Colonic mucosa (tissue), 4 donors: ENCODE data around the gene SCN3B. TPM values are rescaled to one million over a fixed set of nuclear protein-coding genes. Genes with fewer than 3 reads are reported as not detected.

ENCODE experiments used
- DNase-seq: peaks from one replicate; pipeline ENCODE4 v3.0.0-alpha.2; 2020
- H3K27ac ChIP-seq: fragments of 200-600 bp; one replicate; pipeline ENCODE4 v1.8.0; 2021
- H3K27me3 ChIP-seq: fragments of 200-600 bp; one replicate; pipeline ENCODE4 v1.8.0; 2021
- H3K36me3 ChIP-seq: fragments of 200-600 bp; one replicate; pipeline ENCODE4 v1.8.0; 2021
- H3K4me1 ChIP-seq: fragments of 200-600 bp; one replicate; pipeline ENCODE4 v1.8.0; 2021; ENCODE audit warnings: mild to moderate bottlenecking
- H3K4me3 ChIP-seq: fragments of 200-600 bp; one replicate; pipeline ENCODE4 v1.8.0; 2021
- H3K9ac ChIP-seq, 2 donors: one replicate each; pipeline ENCODE4 v1.7.0; 2013; ENCODE audit warnings: control low read depth in 2 of 2, low read depth in 2 of 2, low read length in 2 of 2
- H3K9me3 ChIP-seq: fragments of 200-600 bp; one replicate; pipeline ENCODE4 v1.8.0; 2021
- CTCF ChIP-seq: fragments of 200-600 bp; IDR thresholded peaks from one replicate; pipeline ENCODE4 v1.8.0; 2022; ENCODE audit warnings: antibody characterized with exemption, mild to moderate bottlenecking
- intact Hi-C: fragments of 100-400 bp; cut with DNase I; formaldehyde crosslinking; loops from one replicate; pipeline ENCODE4 v1.14.1; 2022
- total RNA-seq, 2 donors: library from RNA; stranded (reverse); fragmentation: NEBNext Ultra II Directional in 1 of 2; extraction: Animal tissue kit (Norgen Biotek cat#: 25700) in 1 of 2; gene quantifications; one replicate each; pipeline ENCODE4 v1.2.1, GENCODE V29; 2021
- donor health status: healthy.
- donor health status: DM: no; HTN: no; CAD: no.
- donor health status: DM: no; HTN: no; CAD: no.

The SCN3B gene
- total RNA-seq, 2 donors from 2014 or later, result 0.30 to 1.2 TPM

- H3K36me3 ChIP-seq, result no peaks in the 10 kb centered on the region
- H3K4me3 ChIP-seq, result no peak overlapping the region
- no peak for DNase-seq
- H3K4me1 ChIP-seq, result no peaks in the 10 kb centered on the region
- TF ChIP-seq CTCF, result no peak
- no peak overlapping the region for H3K9ac ChIP-seq
- intact Hi-C loops, result no loop called here
- no peaks in the 10 kb centered on the region for H3K9me3 ChIP-seq
- H3K27me3 ChIP-seq, result no peaks in the 10 kb centered on the region
- no peak overlapping the region for H3K27ac ChIP-seq
These were observed 53.3 kb downstream of the SCN3B start for GRCh38 chr11:123601136-123601535.

GRCh38 chr11:123597859-123598258 lies 56.6 kb downstream of the SCN3B start:
- no peak for TF ChIP-seq CTCF
- no peak overlapping the region for H3K4me3 ChIP-seq
- no peaks in the 10 kb centered on the region for H3K9me3 ChIP-seq
- no peaks in the 10 kb centered on the region for H3K36me3 ChIP-seq
- no peak for DNase-seq
- H3K27me3 ChIP-seq, result no peaks in the 10 kb centered on the region
- H3K9ac ChIP-seq, result no peak overlapping the region
- no peaks in the 10 kb centered on the region for H3K4me1 ChIP-seq
- no peak overlapping the region for H3K27ac ChIP-seq
- intact Hi-C loops, result no loop called here

GRCh38 chr11:123594921-123595320 lies 59.5 kb downstream of the SCN3B start:
- H3K4me3 ChIP-seq, result no peak overlapping the region
- H3K4me1 ChIP-seq, result no peaks in the 10 kb centered on the region
- no peaks in the 10 kb centered on the region for H3K36me3 ChIP-seq
- no peaks in the 10 kb centered on the region for H3K9me3 ChIP-seq
- no peak for DNase-seq
- no peak overlapping the region for H3K27ac ChIP-seq
- H3K27me3 ChIP-seq, result no peaks in the 10 kb centered on the region
- no peak overlapping the region for H3K9ac ChIP-seq
- no peak for TF ChIP-seq CTCF
- intact Hi-C loops, result no loop called here

GRCh38 chr11:123594188-123594901 lies 60.1 kb downstream of the SCN3B start:
- H3K9ac ChIP-seq, result no peak overlapping the region
- intact Hi-C loops, result no loop called here
- TF ChIP-seq CTCF, result no peak
- DNase-seq, result no peak
- H3K4me3 ChIP-seq, result no peak overlapping the region
- H3K27me3 ChIP-seq, result no peaks in the 10 kb centered on the region
- H3K4me1 ChIP-seq, result no peaks in the 10 kb centered on the region
- no peaks in the 10 kb centered on the region for H3K36me3 ChIP-seq
- H3K9me3 ChIP-seq, result no peaks in the 10 kb centered on the region
- no peak overlapping the region for H3K27ac ChIP-seq

- H3K4me1 ChIP-seq, result no peaks in the 10 kb centered on the region
- intact Hi-C loops, result no loop called here
- TF ChIP-seq CTCF, result no peak
- no peaks in the 10 kb centered on the region for H3K36me3 ChIP-seq
- no peaks in the 10 kb centered on the region for H3K27me3 ChIP-seq
- no peak overlapping the region for H3K27ac ChIP-seq
- H3K9ac ChIP-seq, result no peak overlapping the region
- no peaks in the 10 kb centered on the region for H3K9me3 ChIP-seq
- no peak for DNase-seq
- H3K4me3 ChIP-seq, result no peak overlapping the region
These were observed 60.9 kb downstream of the SCN3B start for GRCh38 chr11:123593570-123593969.
